GM12891 (cell line): Measurements from ENCODE around the gene ZC3H4.

Experiments used
- POLR2A ChIP-seq: IDR thresholded peaks from 2 replicates; pipeline ENCODE4 v1.6.1; 2011; ENCODE audit warnings: low read depth, low read length, control low read depth
- POLR2AphosphoS5 ChIP-seq: IDR thresholded peaks from 2 replicates; pipeline ENCODE4 v1.6.1; 2011; ENCODE audit warnings: low read depth, low read length, control low read depth
- POU2F2 ChIP-seq: IDR thresholded peaks from 2 replicates; pipeline ENCODE4 v1.6.1; 2011; ENCODE audit warnings: low read depth, mild to moderate bottlenecking, control low read depth, low read length, moderate library complexity
- TAF1 ChIP-seq: IDR thresholded peaks from 2 replicates; pipeline ENCODE4 v1.6.1; 2011; ENCODE audit warnings: low read depth, low read length, control low read depth

- TF ChIP-seq TAF1 (no peak), POLR2AphosphoS5 (no peak), POU2F2 (no peak), POLR2A (no peak)
Observed at GRCh38 chr19:47107202-47107952, 6.2 kb downstream of the ZC3H4 start.
